Measurements from ENCODE around the gene DIAPH2. TPM values are rescaled to one million over a fixed set of nuclear protein-coding genes. Genes with fewer than 3 reads are reported as not detected.

The DIAPH2 gene
- total RNA-seq, 1 donor from 2014 or later, result 34.2 TPM

- H3K36me3 ChIP-seq, result no peaks in the 10 kb centered on the region
- H3K4me3 ChIP-seq, result no peak overlapping the region
- H3K27ac ChIP-seq, result no peak overlapping the region
- intact Hi-C loops (cut with DNase I), result no loop called here
- DNase-seq (no peak), ATAC-seq (no peak)
- H3K27me3 ChIP-seq (ENCODE audit: low read depth), result no peaks in the 10 kb centered on the region
- no peaks in the 10 kb centered on the region for H3K9me3 ChIP-seq
- no peaks in the 10 kb centered on the region for H3K4me1 ChIP-seq
- TF ChIP-seq, protein P1, sequence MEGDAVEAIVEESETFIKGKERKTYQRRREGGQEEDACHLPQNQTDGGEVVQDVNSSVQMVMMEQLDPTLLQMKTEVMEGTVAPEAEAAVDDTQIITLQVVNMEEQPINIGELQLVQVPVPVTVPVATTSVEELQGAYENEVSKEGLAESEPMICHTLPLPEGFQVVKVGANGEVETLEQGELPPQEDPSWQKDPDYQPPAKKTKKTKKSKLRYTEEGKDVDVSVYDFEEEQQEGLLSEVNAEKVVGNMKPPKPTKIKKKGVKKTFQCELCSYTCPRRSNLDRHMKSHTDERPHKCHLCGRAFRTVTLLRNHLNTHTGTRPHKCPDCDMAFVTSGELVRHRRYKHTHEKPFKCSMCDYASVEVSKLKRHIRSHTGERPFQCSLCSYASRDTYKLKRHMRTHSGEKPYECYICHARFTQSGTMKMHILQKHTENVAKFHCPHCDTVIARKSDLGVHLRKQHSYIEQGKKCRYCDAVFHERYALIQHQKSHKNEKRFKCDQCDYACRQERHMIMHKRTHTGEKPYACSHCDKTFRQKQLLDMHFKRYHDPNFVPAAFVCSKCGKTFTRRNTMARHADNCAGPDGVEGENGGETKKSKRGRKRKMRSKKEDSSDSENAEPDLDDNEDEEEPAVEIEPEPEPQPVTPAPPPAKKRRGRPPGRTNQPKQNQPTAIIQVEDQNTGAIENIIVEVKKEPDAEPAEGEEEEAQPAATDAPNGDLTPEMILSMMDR (IDR thresholded peaks at IDR 0.05), result no peak
These were observed 89.5 kb downstream of the DIAPH2 start for GRCh38 chrX:96774116-96774515.

DNA sequence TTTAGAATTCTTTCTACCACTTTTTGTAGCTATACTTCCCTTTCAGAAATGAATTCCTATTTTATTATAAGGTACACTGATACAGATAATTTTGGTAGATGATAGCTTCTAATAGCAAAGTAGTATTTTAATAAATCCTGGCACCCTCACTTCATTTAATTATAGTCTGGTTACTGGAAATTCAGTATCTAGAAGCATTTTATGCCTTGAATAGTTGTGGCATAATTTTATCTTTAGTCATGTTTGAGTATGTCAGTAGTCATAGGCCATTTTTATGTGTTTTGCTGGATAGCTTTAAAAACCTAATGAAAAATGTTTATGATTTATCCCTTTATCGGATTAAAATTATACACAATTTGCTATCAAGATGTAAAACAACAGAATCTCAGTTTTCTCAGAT is 92.3 kb downstream of the DIAPH2 start:
- Histone ChIP-seq H3K27ac (no peak overlapping the region), H3K4me3 (no peak overlapping the region), H3K36me3 (no peaks in the 10 kb centered on the region), H3K9me3 (no peaks in the 10 kb centered on the region), H3K27me3 (ENCODE audit: low read depth) (no peaks in the 10 kb centered on the region), H3K4me1 (no peaks in the 10 kb centered on the region)
- ATAC-seq, result no peak
- TF ChIP-seq, protein P1 (IDR thresholded peaks at IDR 0.05), result no peak
- no peak for DNase-seq
- intact Hi-C loops (cut with DNase I), result no loop called here

DNA sequence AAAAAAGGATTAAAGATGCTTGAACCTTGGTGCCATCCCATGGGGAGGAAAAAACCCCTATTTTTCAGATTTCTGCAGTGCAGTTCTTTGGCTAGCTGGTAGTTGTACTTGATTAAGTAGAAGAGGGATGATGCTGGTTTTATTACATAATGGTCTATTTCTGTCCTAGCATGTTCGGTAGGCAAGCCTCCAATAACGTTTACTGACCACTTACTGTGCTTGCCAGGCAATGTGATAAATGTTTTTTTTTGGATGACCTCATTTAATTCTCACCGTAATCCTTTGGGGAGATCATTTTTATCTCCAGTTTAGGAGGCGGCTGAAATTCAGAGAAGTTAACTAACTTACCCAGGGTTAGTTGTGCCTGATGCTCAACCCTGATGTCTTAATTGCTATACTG is 106.9 kb downstream of the DIAPH2 start:
- DNase-seq (no peak), ATAC-seq (no peak)
- Histone ChIP-seq H3K4me3 (no peak overlapping the region), H3K36me3 (no peaks in the 10 kb centered on the region), H3K9me3 (no peaks in the 10 kb centered on the region), H3K27me3 (ENCODE audit: low read depth) (no peaks in the 10 kb centered on the region), H3K27ac (no peak overlapping the region), H3K4me1 (no peaks in the 10 kb centered on the region)
- TF ChIP-seq, protein P1 (IDR thresholded peaks at IDR 0.05), result no peak
- intact Hi-C loops (cut with DNase I), result no loop called here

DNA sequence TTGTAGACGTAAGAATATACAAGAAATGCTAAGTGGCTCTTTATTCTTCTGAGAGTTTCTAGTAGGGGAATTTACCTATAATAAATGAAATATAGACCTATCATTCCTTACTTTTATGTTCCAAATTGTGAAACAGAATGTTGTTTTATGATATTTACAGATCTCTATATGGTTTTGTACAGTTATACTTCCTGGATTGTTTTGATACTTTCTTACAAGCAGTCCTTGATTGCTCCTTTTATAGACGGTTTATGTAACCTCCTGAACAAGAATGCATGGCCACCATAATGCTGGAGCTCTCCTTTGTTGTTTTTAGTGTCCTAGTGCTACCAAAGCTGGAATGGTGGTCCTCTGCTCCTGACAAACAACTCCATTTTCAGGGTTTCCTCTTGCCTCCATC is 107.4 kb downstream of the DIAPH2 start:
- no peak for ATAC-seq
- Histone ChIP-seq H3K36me3 (no peaks in the 10 kb centered on the region), H3K9me3 (no peaks in the 10 kb centered on the region), H3K4me1 (no peaks in the 10 kb centered on the region), H3K4me3 (no peak overlapping the region), H3K27me3 (ENCODE audit: low read depth) (no peaks in the 10 kb centered on the region), H3K27ac (no peak overlapping the region)
- TF ChIP-seq, protein P1 (IDR thresholded peaks at IDR 0.05), result no peak
- intact Hi-C loops (cut with DNase I), result no loop called here
- DNase-seq, result no peak

DNA sequence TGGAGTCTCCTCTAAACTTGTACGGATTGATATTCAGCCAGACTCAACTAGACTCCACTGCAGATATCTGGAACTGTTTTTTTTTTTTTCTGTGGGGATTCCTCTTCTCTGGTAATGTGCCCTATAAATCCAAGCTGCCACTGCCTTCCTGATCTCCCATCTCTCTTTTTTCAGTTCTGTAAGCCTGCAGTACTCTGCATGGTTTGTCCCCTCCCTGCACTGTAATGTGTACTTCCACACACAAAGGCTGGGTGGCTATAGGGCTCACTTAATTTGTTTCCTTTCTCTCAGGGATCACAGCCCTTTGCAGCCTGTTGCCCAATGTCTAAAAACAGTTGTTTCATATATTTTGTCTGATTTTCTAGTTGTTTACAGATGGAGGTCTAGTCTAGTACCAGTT is 114.3 kb downstream of the DIAPH2 start:
- intact Hi-C loops (cut with DNase I), result no loop called here
- ATAC-seq (no peak), DNase-seq (no peak)
- TF ChIP-seq, protein P1 (IDR thresholded peaks at IDR 0.05), result no peak
- Histone ChIP-seq H3K4me3 (no peak overlapping the region), H3K36me3 (no peaks in the 10 kb centered on the region), H3K27me3 (ENCODE audit: low read depth) (no peaks in the 10 kb centered on the region), H3K9me3 (no peaks in the 10 kb centered on the region), H3K4me1 (no peaks in the 10 kb centered on the region), H3K27ac (no peak overlapping the region)

DNA sequence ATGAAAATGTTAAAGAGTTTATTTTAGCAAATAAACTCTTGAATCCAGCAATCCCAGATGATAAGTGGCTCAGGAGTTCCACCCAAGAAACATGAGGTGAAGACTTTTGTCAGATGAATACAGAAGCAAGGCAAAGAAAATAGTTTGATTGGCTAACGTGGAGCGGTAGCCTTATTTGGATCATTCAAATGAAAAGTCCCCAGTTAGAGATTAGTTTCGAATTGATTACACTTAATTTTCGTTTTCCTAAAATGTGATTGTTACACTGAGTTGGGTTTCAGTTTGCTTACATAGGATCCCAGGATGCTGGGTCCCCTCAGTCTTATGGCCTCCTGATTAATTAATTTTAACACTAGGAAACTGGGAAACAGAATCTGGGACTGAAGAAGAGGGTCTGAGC is 122.7 kb downstream of the DIAPH2 start:
- DNase-seq, result no peak
- no peaks in the 10 kb centered on the region for H3K27me3 ChIP-seq (ENCODE audit: low read depth)
- H3K27ac ChIP-seq, result no peak overlapping the region
- TF ChIP-seq, protein P1 (IDR thresholded peaks at IDR 0.05), result no peak
- ATAC-seq, result no peak
- no peaks in the 10 kb centered on the region for H3K9me3 ChIP-seq
- no peaks in the 10 kb centered on the region for H3K36me3 ChIP-seq
- no peaks in the 10 kb centered on the region for H3K4me1 ChIP-seq
- intact Hi-C loops (cut with DNase I), result no loop called here
- no peak overlapping the region for H3K4me3 ChIP-seq

Measured in lower lobe of right lung (tissue), 2 donors.